MCF 10A (cell line): ENCODE results near the gene ATXN8OS. TPM values are rescaled to one million over a fixed set of nuclear protein-coding genes. Genes with fewer than 3 reads are reported as not detected.

ENCODE experiments used
- BruUV-seq: library from RNA; stranded (reverse); fragments of 400-500 nt; replicated peaks from 2 replicates; lab custom pipeline; 2021; lab: Mats Ljungman, UMichigan
- CTCF ChIA-PET: fragments of 300-600 bp; sonication (Branson Sonifier 250); formaldehyde crosslinking; extraction: SDS; loops from one replicate; lab custom pipeline; 2021; ENCODE audit warnings: antibody characterized with exemption, inconsistent platforms; lab: Yijun Ruan, JAX
- POLR2A ChIA-PET: fragments of 300-600, 350-650 bp; sonication (Branson Sonifier 250); formaldehyde crosslinking; extraction: SDS; loops from one replicate; lab custom pipeline; 2020; ENCODE audit warnings: antibody characterized with exemption, inconsistent platforms; lab: Yijun Ruan, JAX
- DNase-seq: peaks from one replicate; pipeline ENCODE4 v3.0.0-alpha.2; 2018; ENCODE audit not compliant: unreplicated experiment
- H3K27ac Mint-ChIP-seq: one replicate; pipeline ENCODE4 v1.8.0; 2022; ENCODE audit warnings: mild to moderate bottlenecking, low read depth, mixed read lengths; ENCODE audit not compliant: unreplicated experiment
- H3K27me3 Mint-ChIP-seq: one replicate; pipeline ENCODE4 v1.8.0; 2022; ENCODE audit warnings: mixed read lengths; ENCODE audit not compliant: insufficient read depth, unreplicated experiment
- H3K36me3 Mint-ChIP-seq: one replicate; pipeline ENCODE4 v1.8.0; 2022; ENCODE audit warnings: mild to moderate bottlenecking, moderate library complexity, mixed read lengths; ENCODE audit not compliant: insufficient read depth, unreplicated experiment
- H3K4me1 Mint-ChIP-seq: one replicate; pipeline ENCODE4 v1.8.0; 2022; ENCODE audit warnings: mixed read lengths; ENCODE audit not compliant: insufficient read depth, unreplicated experiment
- H3K4me3 Mint-ChIP-seq: one replicate; pipeline ENCODE4 v1.8.0; 2022; ENCODE audit warnings: mild to moderate bottlenecking, moderate library complexity, mixed read lengths; ENCODE audit not compliant: unreplicated experiment
- H3K9me3 Mint-ChIP-seq: one replicate; pipeline ENCODE4 v1.8.0; 2022; ENCODE audit warnings: mixed read lengths; ENCODE audit not compliant: unreplicated experiment
- CTCF ChIP-seq: fragments of 200-600 bp; IDR thresholded peaks from one replicate; pipeline ENCODE4 v1.8.0; 2022; ENCODE audit warnings: antibody characterized with exemption, mild to moderate bottlenecking; ENCODE audit not compliant: unreplicated experiment
- intact Hi-C: fragments of 100-400 bp; cut with micrococcal nuclease; formaldehyde crosslinking; loops from 2 replicates; pipeline ENCODE4 v1.14.1; 2022
- total RNA-seq: library from RNA; stranded (reverse); gene quantifications from 2 replicates; pipeline ENCODE4 v1.2.3, GENCODE V29; 2022

Gene ATXN8OS
- total RNA-seq, 1 experiment from 2014 or later = not detected

DNA sequence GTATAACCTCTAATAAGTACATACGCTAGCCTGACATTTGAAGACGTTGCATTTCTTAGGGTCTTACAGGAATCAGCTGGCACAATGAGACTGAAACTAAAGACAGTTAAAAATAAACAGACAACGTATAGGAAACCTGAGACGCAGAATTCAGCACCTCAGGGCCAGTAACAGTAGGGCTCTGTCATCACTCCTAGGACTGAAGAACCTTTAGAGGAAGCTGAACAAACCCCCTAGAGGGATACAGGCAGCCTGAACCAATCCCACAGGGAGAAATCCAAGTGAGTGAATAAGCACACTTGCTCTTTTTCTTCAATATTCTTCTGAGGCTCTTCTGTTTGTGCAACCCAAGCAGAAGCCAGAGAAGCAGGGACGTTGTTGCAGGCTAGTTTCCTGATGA lies 54.5 kb downstream of the ATXN8OS start:
- no peak for DNase-seq
- POLR2A ChIA-PET = no interaction called here
- no peak overlapping the region for H3K27ac Mint-ChIP-seq
- intact Hi-C loops = no loop called here
- H3K4me3 Mint-ChIP-seq = no peak overlapping the region
- no TSS peak for BruUV-seq
- H3K9me3 Mint-ChIP-seq = no peaks in the 10 kb centered on the region
- TF ChIP-seq CTCF = no peak
- H3K4me1 Mint-ChIP-seq = no peaks in the 10 kb centered on the region
- H3K36me3 Mint-ChIP-seq = no peaks in the 10 kb centered on the region
- peaks cover 32% of the 10 kb centered on the region for H3K27me3 Mint-ChIP-seq
- CTCF ChIA-PET = no interaction called here

GRCh38 chr13:70170689-70171088 lies 63.1 kb downstream of the ATXN8OS start:
- H3K36me3 Mint-ChIP-seq = no peaks in the 10 kb centered on the region
- no peak overlapping the region for H3K4me3 Mint-ChIP-seq
- POLR2A ChIA-PET = no interaction called here
- DNase-seq = no peak
- no peaks in the 10 kb centered on the region for H3K4me1 Mint-ChIP-seq
- CTCF ChIA-PET = interaction anchor here (0.6 kb wide), 1 partner anchor 1360 kb away, joined by 6 read pairs; no protein-coding TSS in a partner anchor
- TF ChIP-seq CTCF = no peak
- no peak overlapping the region for H3K27ac Mint-ChIP-seq
- H3K27me3 Mint-ChIP-seq = peaks cover 26% of the 10 kb centered on the region
- no TSS peak for BruUV-seq
- intact Hi-C loops = no loop called here
- no peaks in the 10 kb centered on the region for H3K9me3 Mint-ChIP-seq

DNA sequence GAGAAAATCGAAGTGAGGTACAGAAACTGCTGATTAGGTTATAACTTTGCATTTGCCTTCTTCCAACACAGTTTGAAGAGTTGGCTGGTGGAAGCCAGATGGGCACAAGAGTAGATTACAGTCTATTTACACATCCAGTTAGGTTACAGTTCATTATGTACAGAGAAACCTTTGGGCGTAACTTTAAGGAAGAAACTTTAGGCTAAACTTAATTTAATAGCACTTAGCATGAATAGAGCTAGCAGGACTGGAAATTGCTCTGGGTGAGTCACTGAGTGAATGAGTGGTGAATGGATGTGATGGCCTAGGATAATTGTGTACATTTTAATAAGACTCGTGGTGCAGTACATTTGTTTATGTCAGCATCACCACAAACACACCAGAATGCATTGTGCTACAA lies 63.5 kb downstream of the ATXN8OS start:
- no TSS peak for BruUV-seq

DNA sequence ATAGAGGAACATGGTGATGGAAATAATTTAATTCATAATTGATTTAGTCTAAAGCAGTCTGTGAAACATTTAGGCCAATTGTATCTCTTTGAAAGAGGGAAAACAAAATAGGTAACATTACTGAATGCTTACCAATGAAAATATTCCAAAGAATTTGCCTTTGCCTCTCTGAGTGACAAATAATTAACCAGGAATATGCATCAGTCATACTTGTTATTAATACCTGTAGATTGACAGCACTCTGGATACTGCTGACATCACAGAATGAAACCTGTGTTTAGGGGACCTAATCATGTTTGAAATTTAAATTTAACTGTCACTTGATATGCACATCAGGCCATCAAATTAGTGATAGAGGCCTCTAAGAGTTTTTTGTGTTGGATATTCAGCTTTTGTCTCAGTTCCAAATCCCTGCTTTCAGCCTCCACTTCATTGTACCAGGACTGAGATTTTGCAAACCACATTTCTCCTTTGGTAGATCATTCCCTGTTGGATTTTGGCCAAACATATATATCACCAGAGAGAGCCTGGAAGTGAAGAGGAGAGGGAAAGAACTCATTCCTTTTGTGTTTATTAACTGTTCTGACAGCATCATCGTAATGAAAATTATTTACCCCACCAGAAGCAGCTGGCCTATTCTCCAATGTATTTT lies 65.4 kb downstream of the ATXN8OS start:
- no TSS peak for BruUV-seq

More for the DNA sequence above, 63.5 kb downstream of the ATXN8OS start:
- intact Hi-C loops = no loop called here
- H3K9me3 Mint-ChIP-seq = no peaks in the 10 kb centered on the region
- no peaks in the 10 kb centered on the region for H3K36me3 Mint-ChIP-seq
- H3K4me1 Mint-ChIP-seq = no peaks in the 10 kb centered on the region
- CTCF ChIA-PET = no interaction called here
- no peak for TF ChIP-seq CTCF
- H3K4me3 Mint-ChIP-seq = no peak overlapping the region
- peaks cover 30% of the 10 kb centered on the region for H3K27me3 Mint-ChIP-seq
- no peak for DNase-seq
- H3K27ac Mint-ChIP-seq = no peak overlapping the region
- POLR2A ChIA-PET = no interaction called here

More for the DNA sequence above, 65.4 kb downstream of the ATXN8OS start:
- no peak for TF ChIP-seq CTCF
- H3K4me1 Mint-ChIP-seq = no peaks in the 10 kb centered on the region
- H3K36me3 Mint-ChIP-seq = no peaks in the 10 kb centered on the region
- H3K4me3 Mint-ChIP-seq = no peak overlapping the region
- intact Hi-C loops = no loop called here
- no peak overlapping the region for H3K27ac Mint-ChIP-seq
- no peaks in the 10 kb centered on the region for H3K9me3 Mint-ChIP-seq
- POLR2A ChIA-PET = no interaction called here
- CTCF ChIA-PET = no interaction called here
- peaks cover 30% of the 10 kb centered on the region for H3K27me3 Mint-ChIP-seq
- no peak for DNase-seq
